ENCODE measurements around the gene TTC21A. TPM values are rescaled to one million over a fixed set of nuclear protein-coding genes. Genes with fewer than 3 reads are reported as not detected.

The TTC21A gene
- total RNA-seq, 1 donor: 3.8 TPM

DNA sequence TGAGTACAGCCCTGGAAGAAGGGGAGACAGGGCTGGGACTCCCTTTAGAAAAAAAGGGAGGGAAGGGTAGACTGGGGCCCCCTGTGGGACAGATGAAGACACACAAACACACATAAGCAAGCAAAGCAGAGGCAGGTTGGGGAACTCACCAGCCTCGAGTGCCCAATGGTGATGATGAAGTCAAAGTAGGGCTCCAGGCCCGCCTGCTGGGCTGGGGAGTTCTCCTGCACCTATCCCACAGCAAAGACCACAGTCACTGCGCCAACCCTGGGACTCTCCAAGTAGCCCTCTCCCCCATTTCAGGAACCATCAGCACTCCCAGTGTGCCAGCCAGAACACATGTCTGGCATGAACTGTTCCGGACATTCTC, 4.2 kb upstream of the TTC21A start:
- TF ChIP-seq, protein P1, sequence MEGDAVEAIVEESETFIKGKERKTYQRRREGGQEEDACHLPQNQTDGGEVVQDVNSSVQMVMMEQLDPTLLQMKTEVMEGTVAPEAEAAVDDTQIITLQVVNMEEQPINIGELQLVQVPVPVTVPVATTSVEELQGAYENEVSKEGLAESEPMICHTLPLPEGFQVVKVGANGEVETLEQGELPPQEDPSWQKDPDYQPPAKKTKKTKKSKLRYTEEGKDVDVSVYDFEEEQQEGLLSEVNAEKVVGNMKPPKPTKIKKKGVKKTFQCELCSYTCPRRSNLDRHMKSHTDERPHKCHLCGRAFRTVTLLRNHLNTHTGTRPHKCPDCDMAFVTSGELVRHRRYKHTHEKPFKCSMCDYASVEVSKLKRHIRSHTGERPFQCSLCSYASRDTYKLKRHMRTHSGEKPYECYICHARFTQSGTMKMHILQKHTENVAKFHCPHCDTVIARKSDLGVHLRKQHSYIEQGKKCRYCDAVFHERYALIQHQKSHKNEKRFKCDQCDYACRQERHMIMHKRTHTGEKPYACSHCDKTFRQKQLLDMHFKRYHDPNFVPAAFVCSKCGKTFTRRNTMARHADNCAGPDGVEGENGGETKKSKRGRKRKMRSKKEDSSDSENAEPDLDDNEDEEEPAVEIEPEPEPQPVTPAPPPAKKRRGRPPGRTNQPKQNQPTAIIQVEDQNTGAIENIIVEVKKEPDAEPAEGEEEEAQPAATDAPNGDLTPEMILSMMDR (IDR thresholded peaks at IDR 0.05; ENCODE audit: insufficient read depth, low read length): no peak
- DNase-seq (ENCODE audit: low read depth): no peak
- no peak overlapping the region for H3K4me3 ChIP-seq (ENCODE audit: low read depth, low read length)

DNA sequence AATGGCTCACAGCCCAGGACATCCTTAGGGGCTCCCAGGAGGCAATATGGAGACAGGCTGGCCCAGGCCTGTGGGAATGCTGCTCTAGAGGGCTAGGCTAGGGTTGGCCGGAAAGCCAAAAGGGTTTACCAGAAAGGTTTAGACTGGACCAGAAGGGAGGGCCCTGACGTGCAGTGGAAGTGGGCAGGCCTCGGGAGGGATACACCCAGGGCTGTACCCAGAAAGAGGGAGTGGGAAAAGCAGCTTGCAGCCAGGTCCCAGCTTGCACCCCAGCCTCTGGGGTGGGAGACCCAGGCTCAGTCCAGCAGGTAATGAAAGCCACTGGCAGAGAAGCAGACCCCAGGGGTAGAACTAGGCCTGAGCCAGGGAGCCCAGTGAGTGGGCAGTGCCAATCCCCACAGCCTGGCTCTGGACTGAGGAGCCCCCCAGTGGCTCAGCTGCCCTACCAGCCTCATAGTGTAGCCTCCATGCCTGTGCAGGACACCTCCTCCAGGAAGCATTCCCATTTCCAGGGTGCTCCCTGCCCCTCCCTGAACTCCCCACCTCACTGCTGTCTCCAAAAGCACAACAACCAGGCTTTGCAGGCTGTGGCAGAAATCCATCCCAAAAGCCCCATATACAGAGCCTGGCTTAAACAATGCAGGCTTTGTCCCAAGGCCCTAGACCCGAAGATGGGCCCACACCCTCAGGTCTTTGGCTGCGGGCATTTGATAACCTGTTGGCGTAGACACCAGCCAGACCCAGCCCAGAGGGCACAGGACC, 3.5 kb upstream of the TTC21A start:
- H3K4me3 ChIP-seq (ENCODE audit: low read depth, low read length): no peak overlapping the region
- TF ChIP-seq, protein P1 (IDR thresholded peaks at IDR 0.05; ENCODE audit: insufficient read depth, low read length): no peak
- no peak for DNase-seq (ENCODE audit: low read depth)

DNA sequence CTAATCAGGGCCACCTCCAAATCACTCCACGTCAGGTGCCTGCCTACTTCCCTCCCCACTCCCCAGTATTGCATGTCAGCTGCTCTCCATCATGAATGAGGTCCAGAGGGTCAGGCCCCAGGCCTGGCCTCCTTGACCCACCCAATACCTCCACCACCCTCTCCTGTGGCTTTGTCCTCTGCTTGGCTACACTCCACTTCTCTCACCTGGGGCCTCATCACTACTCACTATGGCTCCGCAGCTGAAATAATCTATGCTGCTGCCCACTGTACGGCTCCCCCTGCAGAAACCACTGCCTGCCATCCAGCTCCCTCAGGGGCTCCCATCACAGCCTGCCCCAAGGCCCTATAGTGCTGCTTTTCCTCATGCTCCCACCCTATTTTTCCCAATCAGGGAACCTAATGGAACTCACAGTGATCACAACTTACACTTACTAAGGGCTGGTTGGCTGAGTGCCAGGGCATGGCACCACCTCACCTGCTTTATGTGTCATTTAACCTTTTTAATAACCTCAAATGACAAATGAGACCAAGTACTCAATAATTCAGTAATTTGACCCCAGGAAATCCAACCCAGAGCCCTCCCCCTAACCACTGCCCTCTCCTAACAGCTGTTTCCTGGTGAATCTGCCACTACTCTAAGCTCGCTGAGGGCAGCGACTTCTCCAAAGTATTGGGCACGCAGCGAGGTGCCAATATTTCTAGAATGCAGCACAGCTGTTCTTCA, 2.4 kb upstream of the TTC21A start:
- TF ChIP-seq, protein P1 (IDR thresholded peaks at IDR 0.05; ENCODE audit: insufficient read depth, low read length): no peak
- DNase-seq (ENCODE audit: low read depth): no peak
- H3K4me3 ChIP-seq (ENCODE audit: low read depth, low read length): no peak overlapping the region

GRCh38 chr3:39105687-39106063, 1.8 kb upstream of the TTC21A start:
- TF ChIP-seq, protein P1 (IDR thresholded peaks at IDR 0.05; ENCODE audit: insufficient read depth, low read length): no peak
- peak overlapping the region; percentile 93 for H3K4me3 ChIP-seq (ENCODE audit: low read depth, low read length)
- DNase-seq (ENCODE audit: low read depth): no peak

DNA sequence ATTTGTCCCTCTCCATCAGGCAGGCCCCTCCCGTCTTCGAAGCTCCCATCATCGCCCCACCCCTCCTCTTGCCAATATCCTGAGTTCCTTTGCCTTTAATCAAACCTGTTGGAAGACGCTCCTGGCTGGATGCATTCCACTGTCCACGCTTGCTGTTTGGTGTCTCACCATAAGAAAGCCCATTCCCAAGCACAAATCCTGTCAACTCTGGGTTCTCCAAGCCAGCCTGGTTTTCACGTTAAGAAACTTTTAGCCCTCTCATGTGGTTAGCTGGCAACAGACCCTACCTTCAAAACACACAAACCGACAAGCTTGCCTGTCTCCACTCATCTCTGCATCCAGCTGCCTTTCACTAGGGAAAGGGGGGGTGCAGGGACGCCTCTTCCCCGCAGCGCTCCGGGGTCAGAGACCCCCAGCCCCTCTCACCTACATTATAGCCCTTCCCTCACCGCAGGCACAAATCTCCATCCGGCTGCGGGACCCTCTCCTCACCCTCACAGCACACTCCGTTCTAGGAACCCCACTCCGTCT, 1.1 kb upstream of the TTC21A start:
- TF ChIP-seq, protein P1 (IDR thresholded peaks at IDR 0.05; ENCODE audit: insufficient read depth, low read length): no peak
- DNase-seq (ENCODE audit: low read depth): peak; percentile 41

GRCh38 chr3:39106851-39107387, 561 bp upstream of the TTC21A start:
- peak; percentile 51 for DNase-seq (ENCODE audit: low read depth)

More for the DNA sequence above, 1.1 kb upstream of the TTC21A start:
- H3K4me3 ChIP-seq (ENCODE audit: low read depth, low read length): peak overlapping the region; percentile 93

More at GRCh38 chr3:39106851-39107387, 561 bp upstream of the TTC21A start:
- TF ChIP-seq, protein P1 (IDR thresholded peaks at IDR 0.05; ENCODE audit: insufficient read depth, low read length): peak; percentile 11
- H3K4me3 ChIP-seq (ENCODE audit: low read depth, low read length): peak overlapping the region; percentile 93
